ENCODE data around the gene STAP2. TPM values are rescaled to one million over a fixed set of nuclear protein-coding genes. Genes with fewer than 3 reads are reported as not detected.

The STAP2 gene
- total RNA-seq, 2 experiments from 2014 or later: 8.1 to 10.7 TPM

- H3K27me3 Mint-ChIP-seq (ENCODE audit: low read depth): no peaks in the 10 kb centered on the region
- no peaks in the 10 kb centered on the region for H3K36me3 Mint-ChIP-seq (ENCODE audit: low read depth)
- H3K9me3 Mint-ChIP-seq: no peaks in the 10 kb centered on the region
- H3K27ac Mint-ChIP-seq: peak overlapping the region; percentile 96
- CTCF ChIA-PET: interaction anchor here (1.0 to 1.3 kb wide), 2 partner anchors 15 to 32 kb away, joined by 6 to 7 read pairs; partner anchors contain the start of gene SH3GL1
- peaks cover 38% of the 10 kb centered on the region for H3K4me1 Mint-ChIP-seq (ENCODE audit: low read depth)
- intact Hi-C loops (cut with micrococcal nuclease): no loop called here
- H3K4me3 Mint-ChIP-seq: peak overlapping the region; percentile 78
- peak; percentile 38 for DNase-seq
These were observed 29.6 kb upstream of the STAP2 start for GRCh38 chr19:4368128-4368820.

GRCh38 chr19:4367781-4368127 lies 29.1 kb upstream of the STAP2 start:
- intact Hi-C loops (cut with micrococcal nuclease): no loop called here

GRCh38 chr19:4367336-4367723 lies 28.7 kb upstream of the STAP2 start:
- H3K4me3 Mint-ChIP-seq: no peak overlapping the region
- H3K9me3 Mint-ChIP-seq: no peaks in the 10 kb centered on the region
- H3K4me1 Mint-ChIP-seq (ENCODE audit: low read depth): peaks cover 36% of the 10 kb centered on the region
- DNase-seq: no peak
- intact Hi-C loops (cut with micrococcal nuclease): no loop called here
- H3K27ac Mint-ChIP-seq: peak overlapping the region; percentile 75
- peaks cover 2% of the 10 kb centered on the region for H3K36me3 Mint-ChIP-seq (ENCODE audit: low read depth)
- no peaks in the 10 kb centered on the region for H3K27me3 Mint-ChIP-seq (ENCODE audit: low read depth)
- CTCF ChIA-PET: interaction anchor here (0.6 kb wide), 1 partner anchor 91 kb away, joined by 4 read pairs; no protein-coding TSS in a partner anchor

More at GRCh38 chr19:4367781-4368127, 29.1 kb upstream of the STAP2 start:
- Mint-ChIP-seq H3K27ac (peak overlapping the region; percentile 75), H3K36me3 (ENCODE audit: low read depth) (peaks cover 2% of the 10 kb centered on the region), H3K4me3 (no peak overlapping the region), H3K4me1 (ENCODE audit: low read depth) (peaks cover 36% of the 10 kb centered on the region), H3K9me3 (no peaks in the 10 kb centered on the region), H3K27me3 (ENCODE audit: low read depth) (no peaks in the 10 kb centered on the region)
- CTCF ChIA-PET: interaction anchor here (0.6 to 1.3 kb wide), 2 partner anchors 15 to 91 kb away, joined by 4 to 6 read pairs; no protein-coding TSS in a partner anchor
- DNase-seq: no peak

- no peaks in the 10 kb centered on the region for H3K9me3 Mint-ChIP-seq
- DNase-seq: no peak
- H3K27ac Mint-ChIP-seq: peak overlapping the region; percentile 75
- intact Hi-C loops (cut with micrococcal nuclease): no loop called here
- H3K27me3 Mint-ChIP-seq (ENCODE audit: low read depth): no peaks in the 10 kb centered on the region
- H3K4me3 Mint-ChIP-seq: no peak overlapping the region
- peaks cover 2% of the 10 kb centered on the region for H3K36me3 Mint-ChIP-seq (ENCODE audit: low read depth)
- peaks cover 34% of the 10 kb centered on the region for H3K4me1 Mint-ChIP-seq (ENCODE audit: low read depth)
- CTCF ChIA-PET: interaction anchor here (1.8 kb wide), 1 partner anchor 14 kb away, joined by 7 read pairs; no protein-coding TSS in a partner anchor
These were observed 28.2 kb upstream of the STAP2 start for GRCh38 chr19:4366666-4367335.

GRCh38 chr19:4365791-4366665 lies 27.4 kb upstream of the STAP2 start:
- H3K27ac Mint-ChIP-seq: no peak overlapping the region

GRCh38 chr19:4365341-4365740 lies 26.7 kb upstream of the STAP2 start:
- H3K27me3 Mint-ChIP-seq (ENCODE audit: low read depth): no peaks in the 10 kb centered on the region
- no peak overlapping the region for H3K4me3 Mint-ChIP-seq
- no peaks in the 10 kb centered on the region for H3K9me3 Mint-ChIP-seq
- H3K27ac Mint-ChIP-seq: no peak overlapping the region
- intact Hi-C loops (cut with micrococcal nuclease): no loop called here
- CTCF ChIA-PET: interaction anchor here (1.3 to 1.8 kb wide), 2 partner anchors 12 to 13 kb away, joined by 3 to 7 read pairs; no protein-coding TSS in a partner anchor
- DNase-seq: no peak
- peaks cover 24% of the 10 kb centered on the region for H3K4me1 Mint-ChIP-seq (ENCODE audit: low read depth)
- H3K36me3 Mint-ChIP-seq (ENCODE audit: low read depth): peaks cover 2% of the 10 kb centered on the region

More at GRCh38 chr19:4365791-4366665, 27.4 kb upstream of the STAP2 start:
- peaks cover 2% of the 10 kb centered on the region for H3K36me3 Mint-ChIP-seq (ENCODE audit: low read depth)
- CTCF ChIA-PET: interaction anchor here (1.3 to 1.8 kb wide), 2 partner anchors 11 to 13 kb away, joined by 3 to 7 read pairs; no protein-coding TSS in a partner anchor
- peaks cover 31% of the 10 kb centered on the region for H3K4me1 Mint-ChIP-seq (ENCODE audit: low read depth)
- H3K9me3 Mint-ChIP-seq: no peaks in the 10 kb centered on the region
- intact Hi-C loops (cut with micrococcal nuclease): no loop called here
- H3K4me3 Mint-ChIP-seq: no peak overlapping the region
- DNase-seq: no peak
- H3K27me3 Mint-ChIP-seq (ENCODE audit: low read depth): no peaks in the 10 kb centered on the region

GRCh38 chr19:4363571-4364304 lies 25.1 kb upstream of the STAP2 start:
- CTCF ChIA-PET: interaction anchor here (0.6 to 1.2 kb wide), 2 partner anchors 11 to 37 kb away, joined by 3 to 4 read pairs; partner anchors contain the start of gene SH3GL1
- peaks cover 2% of the 10 kb centered on the region for H3K36me3 Mint-ChIP-seq (ENCODE audit: low read depth)
- no peak for DNase-seq
- H3K4me3 Mint-ChIP-seq: no peak overlapping the region
- no peaks in the 10 kb centered on the region for H3K27me3 Mint-ChIP-seq (ENCODE audit: low read depth)
- H3K4me1 Mint-ChIP-seq (ENCODE audit: low read depth): peaks cover 10% of the 10 kb centered on the region
- H3K27ac Mint-ChIP-seq: peak overlapping the region; percentile 41
- H3K9me3 Mint-ChIP-seq: no peaks in the 10 kb centered on the region
- intact Hi-C loops (cut with micrococcal nuclease): no loop called here

- H3K4me3 Mint-ChIP-seq: no peak overlapping the region
- H3K4me1 Mint-ChIP-seq (ENCODE audit: low read depth): peaks cover 4% of the 10 kb centered on the region
- no peak overlapping the region for H3K27ac Mint-ChIP-seq
- H3K9me3 Mint-ChIP-seq: no peaks in the 10 kb centered on the region
- no peak for DNase-seq
- CTCF ChIA-PET: interaction anchor here (1.2 kb wide), 1 partner anchor 37 kb away, joined by 4 read pairs; the partner anchor contains the start of gene SH3GL1
- intact Hi-C loops (cut with micrococcal nuclease): no loop called here
- peaks cover 2% of the 10 kb centered on the region for H3K36me3 Mint-ChIP-seq (ENCODE audit: low read depth)
- no peaks in the 10 kb centered on the region for H3K27me3 Mint-ChIP-seq (ENCODE audit: low read depth)
These were observed 24.4 kb upstream of the STAP2 start for GRCh38 chr19:4362831-4363545.

- no peak for DNase-seq
- Mint-ChIP-seq H3K4me1 (ENCODE audit: low read depth) (no peaks in the 10 kb centered on the region), H3K36me3 (ENCODE audit: low read depth) (peaks cover 5% of the 10 kb centered on the region), H3K27me3 (ENCODE audit: low read depth) (no peaks in the 10 kb centered on the region), H3K27ac (no peak overlapping the region), H3K9me3 (no peaks in the 10 kb centered on the region), H3K4me3 (no peak overlapping the region)
- intact Hi-C loops (cut with micrococcal nuclease): no loop called here
- CTCF ChIA-PET: interaction anchor here (1.2 to 1.4 kb wide), 2 partner anchors 10 to 38 kb away, joined by 4 read pairs; partner anchors contain the start of gene SH3GL1
These were observed 23.6 kb upstream of the STAP2 start for GRCh38 chr19:4362101-4362828.

GRCh38 chr19:4361152-4362046 lies 22.8 kb upstream of the STAP2 start:
- intact Hi-C loops (cut with micrococcal nuclease): no loop called here
- H3K27ac Mint-ChIP-seq: no peak overlapping the region
- H3K27me3 Mint-ChIP-seq (ENCODE audit: low read depth): no peaks in the 10 kb centered on the region
- no peaks in the 10 kb centered on the region for H3K4me1 Mint-ChIP-seq (ENCODE audit: low read depth)
- H3K36me3 Mint-ChIP-seq (ENCODE audit: low read depth): peaks cover 5% of the 10 kb centered on the region
- no peaks in the 10 kb centered on the region for H3K9me3 Mint-ChIP-seq
- no peak overlapping the region for H3K4me3 Mint-ChIP-seq
- CTCF ChIA-PET: interaction anchor here (1.4 kb wide), 1 partner anchor 9 kb away, joined by 4 read pairs; no protein-coding TSS in a partner anchor
- no peak for DNase-seq
